Caki2 (cell line): ENCODE results near the gene MVK. TPM values are rescaled to one million over a fixed set of nuclear protein-coding genes. Genes with fewer than 3 reads are reported as not detected.
"Not testable (repeated sequence)": the region's sequence is repeated elsewhere in the genome, so short reads cannot be mapped to it uniquely, and the experiment has no call there.

Experiments used
- DNase-seq: peaks from one replicate; pipeline ENCODE4 v3.0.0-alpha.2; 2015; ENCODE audit warnings: low read depth
- in situ Hi-C: cut with HindIII; loops from 2 replicates; pipeline ENCODE4 v1.10.0; 2016; ENCODE audit warnings: low sequenced_read_pairs, low pct_unique_long_range_greater_than_20kb, mixed read lengths
- total RNA-seq: library from RNA; depleted of rRNA; stranded (reverse); fragments of >200 nt; shearing (Covaris generic); gene quantifications from 2 replicates; pipeline ENCODE4 v1.2.3, GENCODE V29; 2014; ENCODE audit warnings: low replicate concordance

Gene MVK
- total RNA-seq, 1 experiment from 2014 or later = 31.5 TPM

DNA sequence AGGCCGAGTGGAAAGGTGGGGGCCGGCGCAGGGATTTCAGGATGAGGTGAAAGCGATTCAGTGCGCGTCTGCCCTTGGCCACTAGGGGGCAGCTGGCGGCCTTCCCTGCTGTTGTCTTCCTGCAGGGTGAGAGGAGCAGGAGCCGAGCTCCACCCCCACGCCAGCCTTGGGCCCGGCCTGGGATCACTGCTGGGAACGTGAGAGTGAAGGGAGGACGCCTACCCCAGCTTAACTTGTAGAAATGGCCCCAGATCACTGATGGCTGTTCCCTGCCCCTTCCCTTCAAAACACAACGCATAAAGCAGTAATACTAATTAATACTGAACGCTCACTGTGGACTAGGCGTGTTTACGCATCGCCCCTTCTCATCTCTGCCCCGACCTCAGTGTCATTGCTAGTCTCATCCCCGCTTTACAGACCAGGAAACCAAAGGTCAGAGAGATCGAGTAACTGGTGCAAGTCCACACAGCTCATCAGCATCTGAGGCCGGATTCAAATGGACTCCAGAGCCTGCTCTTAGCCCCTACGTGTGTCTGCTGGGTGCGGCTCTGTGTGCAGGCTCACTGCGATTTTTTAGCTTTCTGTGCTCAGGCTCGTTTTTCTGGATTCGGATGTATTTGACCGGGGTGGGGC lies 24.3 kb downstream of the MVK start:
- DNase-seq = peak; percentile 69
- in situ Hi-C loops = no loop called here

DNA sequence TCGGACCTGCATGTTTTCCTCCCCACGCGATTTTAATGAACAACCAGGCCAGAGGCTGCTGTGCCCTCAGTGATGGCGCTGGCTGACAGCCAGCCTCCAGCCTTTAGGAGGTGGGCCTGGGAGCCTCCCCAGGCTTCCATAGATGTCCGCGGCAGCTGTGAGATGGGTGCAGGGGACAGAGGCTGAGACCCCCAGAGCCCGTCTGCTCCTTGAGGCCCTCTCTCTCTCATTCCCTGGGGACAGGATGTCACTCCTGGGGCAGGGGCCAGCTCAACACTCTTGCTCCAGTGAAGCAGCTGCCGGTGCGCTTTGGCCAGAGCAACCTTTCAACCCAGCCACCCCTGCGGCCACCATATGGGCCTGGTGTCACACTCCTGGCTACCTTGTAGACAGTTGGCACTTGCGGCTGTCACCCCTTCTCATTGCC lies 24.8 kb downstream of the MVK start:
- no peak for DNase-seq
- in situ Hi-C loops = no loop called here

DNA sequence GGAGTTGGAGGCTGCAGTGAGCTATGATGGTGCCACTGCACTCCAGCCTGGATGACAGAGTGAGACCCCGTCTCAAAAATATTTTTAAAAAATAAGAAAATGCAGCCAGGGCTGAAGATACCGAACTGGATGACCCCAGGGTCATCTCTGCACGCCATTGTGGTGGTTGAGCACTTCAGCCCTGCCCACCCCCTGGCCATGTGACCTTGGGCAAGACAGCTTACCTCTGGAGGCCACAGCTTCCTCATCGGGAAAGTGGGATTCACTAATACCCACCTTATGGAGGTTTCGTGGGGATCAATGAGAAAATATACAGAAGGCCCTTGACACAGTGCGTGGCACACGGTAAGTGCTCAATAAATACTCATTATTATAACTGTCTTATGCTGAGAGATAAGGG lies 25.5 kb downstream of the MVK start:
- in situ Hi-C loops = no loop called here
- DNase-seq = no peak

- in situ Hi-C loops = no loop called here
- DNase-seq = no peak
Observed at GRCh38 chr12:109600481-109600880, 26.9 kb downstream of the MVK start.

GRCh38 chr12:109600995-109601394 lies 27.4 kb downstream of the MVK start:
- in situ Hi-C loops = no loop called here
- DNase-seq = no peak

GRCh38 chr12:109601557-109601956 lies 28.0 kb downstream of the MVK start:
- in situ Hi-C loops = no loop called here
- DNase-seq = no peak

DNA sequence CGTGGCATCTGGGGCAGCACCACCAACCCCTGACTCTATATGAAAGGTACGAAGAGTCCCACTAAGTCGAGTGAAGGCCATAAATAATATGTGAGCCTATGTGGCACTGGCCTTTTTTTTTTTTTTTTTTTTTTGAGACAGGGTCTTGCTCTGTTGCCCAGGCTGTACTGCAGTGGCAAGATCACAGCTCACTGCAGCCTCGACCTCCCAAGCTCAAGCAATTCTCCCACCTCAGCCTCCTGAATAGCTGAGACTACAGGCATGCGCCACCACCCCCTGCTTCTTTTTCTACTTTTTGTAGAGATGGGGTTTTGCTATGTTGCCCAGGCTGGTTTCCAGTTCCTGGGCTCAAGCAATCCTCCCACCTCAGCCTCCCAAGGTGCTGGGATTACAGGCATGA lies 28.5 kb downstream of the MVK start:
- in situ Hi-C loops = not testable (repeated sequence)

GRCh38 chr12:109604132-109604585 lies 30.6 kb downstream of the MVK start:
- in situ Hi-C loops = no loop called here
- no peak for DNase-seq

More for the DNA sequence above, 28.5 kb downstream of the MVK start:
- not testable (repeated sequence) for DNase-seq

DNA sequence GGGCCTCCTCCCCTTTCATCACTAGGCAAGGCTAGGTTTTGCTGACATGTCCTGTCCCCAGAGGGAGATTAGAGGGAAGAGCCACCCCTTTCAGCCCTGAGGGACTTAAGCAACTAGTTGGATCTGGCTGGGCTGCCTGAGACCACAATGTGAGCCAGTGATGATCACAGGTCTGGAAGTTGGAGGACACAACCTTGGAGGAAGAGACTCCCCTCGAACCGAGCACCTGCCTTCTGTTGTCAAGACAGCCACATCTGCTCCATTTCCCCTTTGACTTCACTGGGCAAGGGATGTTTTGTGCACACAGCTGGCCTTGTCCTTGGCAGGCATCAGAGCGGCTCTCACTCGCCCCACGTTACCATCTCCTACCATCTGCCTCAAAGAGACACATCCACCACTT lies 31.4 kb downstream of the MVK start:
- no peak for DNase-seq
- in situ Hi-C loops = no loop called here

DNA sequence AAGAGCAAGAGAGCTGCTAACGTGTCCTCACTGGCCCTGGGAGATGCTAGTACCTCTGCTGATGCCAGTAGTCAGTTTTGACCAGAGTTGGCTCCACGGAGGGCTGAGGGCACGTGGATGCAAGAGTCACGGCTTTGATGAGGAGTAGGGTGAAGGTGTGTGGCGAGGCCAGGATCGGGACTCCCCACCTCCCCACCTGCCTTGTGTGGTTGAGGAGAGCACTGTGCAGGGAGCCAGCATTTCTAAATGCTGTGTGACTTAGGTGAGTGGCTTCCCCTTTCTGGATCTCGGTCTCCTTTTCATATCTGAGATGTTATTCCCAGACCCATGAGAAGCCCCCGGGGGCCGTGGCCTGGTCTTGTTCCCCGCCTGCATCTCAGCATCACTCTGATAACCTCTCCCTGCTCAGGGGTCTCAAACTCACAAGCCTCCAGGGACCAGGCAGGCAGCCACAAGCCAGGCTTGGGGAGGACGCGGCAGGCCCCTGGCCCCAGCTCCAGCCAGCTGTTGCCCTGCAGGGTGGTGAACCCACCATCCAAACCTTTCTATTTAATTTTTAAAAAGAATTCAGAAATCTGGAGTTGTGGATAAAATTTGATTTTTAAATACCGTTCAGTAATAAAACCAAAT lies 32.1 kb downstream of the MVK start:
- in situ Hi-C loops = no loop called here
- DNase-seq = no peak

DNA sequence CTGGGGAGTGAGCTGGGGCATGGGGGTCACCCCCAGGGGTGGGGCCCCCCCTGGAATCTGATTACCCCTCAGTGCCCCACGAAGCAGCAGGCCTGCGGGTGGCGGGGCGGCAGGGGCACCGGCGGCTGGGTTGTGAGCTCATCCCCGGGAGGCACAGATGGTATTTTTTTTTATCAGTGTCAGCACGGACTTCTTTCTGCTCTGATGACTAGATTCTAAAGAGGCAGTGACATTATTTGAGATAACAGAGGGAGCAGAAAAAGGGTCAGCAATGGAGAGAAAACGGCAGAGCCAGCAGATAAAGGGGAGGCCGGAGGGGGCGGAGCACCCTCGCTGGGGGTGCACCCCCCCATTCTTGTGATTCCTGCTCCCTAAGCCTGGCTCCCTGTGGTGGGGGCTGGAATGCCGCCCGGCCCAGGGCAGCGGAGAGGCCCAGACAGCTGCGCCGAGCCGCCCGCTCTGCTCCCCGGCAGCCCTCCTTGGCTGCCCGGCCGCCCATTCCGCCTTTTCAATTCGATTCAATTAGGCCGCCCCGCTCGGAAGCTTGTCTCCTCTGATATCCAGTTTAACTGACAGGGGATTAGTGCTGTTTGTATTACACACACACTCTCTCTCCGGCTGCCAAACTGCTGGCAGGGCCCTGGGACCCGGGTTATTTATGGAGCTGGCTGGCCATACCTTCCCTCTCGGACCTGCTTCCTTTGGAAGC lies 32.9 kb downstream of the MVK start:
- in situ Hi-C loops = no loop called here
- DNase-seq = no peak

GRCh38 chr12:109607618-109608017 lies 34.0 kb downstream of the MVK start:
- DNase-seq = no peak
- in situ Hi-C loops = no loop called here

DNA sequence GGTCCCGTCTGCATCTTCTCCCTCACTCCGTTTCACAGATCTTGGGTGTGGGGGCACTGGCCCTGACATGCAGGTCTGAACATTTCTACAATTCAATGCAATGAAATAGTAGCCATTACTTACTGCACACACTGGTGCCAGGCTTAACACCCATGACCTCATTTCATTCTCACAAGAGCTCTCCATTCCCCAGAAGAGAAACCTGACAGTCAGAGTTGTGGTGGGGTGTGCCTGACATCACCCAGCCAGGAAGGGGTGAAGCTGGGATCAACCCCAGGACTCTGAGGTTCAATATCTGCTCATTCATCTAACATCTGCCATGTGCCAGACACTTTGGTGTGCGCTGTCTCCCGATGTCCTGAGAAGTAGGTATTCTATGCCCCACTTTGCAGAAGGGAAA lies 34.7 kb downstream of the MVK start:
- no peak for DNase-seq
- in situ Hi-C loops = no loop called here

DNA sequence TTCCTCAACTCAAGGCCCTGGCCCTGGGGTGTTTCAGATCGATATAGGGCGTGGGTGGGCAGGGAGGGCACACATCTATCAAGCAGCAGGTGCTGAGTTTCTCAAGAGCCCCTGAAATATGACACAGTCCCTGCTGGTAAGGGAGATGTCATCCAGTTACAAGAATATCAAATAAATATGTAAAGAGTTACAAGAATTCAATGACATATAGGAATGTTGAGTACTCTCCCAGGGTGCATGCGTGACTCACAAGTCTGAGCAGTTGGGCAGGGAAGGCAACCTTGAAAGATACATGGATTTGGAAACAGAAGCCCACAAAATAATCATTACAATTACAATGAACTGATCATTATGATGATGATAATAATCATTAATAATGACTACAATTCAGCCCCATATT lies 35.2 kb downstream of the MVK start:
- in situ Hi-C loops = no loop called here
- DNase-seq = no peak

- DNase-seq = no peak
- in situ Hi-C loops = no loop called here
Observed at GRCh38 chr12:109609342-109609741, 35.7 kb downstream of the MVK start.

- in situ Hi-C loops = no loop called here
Observed at GRCh38 chr12:109610523-109610922, 36.9 kb downstream of the MVK start.

DNA sequence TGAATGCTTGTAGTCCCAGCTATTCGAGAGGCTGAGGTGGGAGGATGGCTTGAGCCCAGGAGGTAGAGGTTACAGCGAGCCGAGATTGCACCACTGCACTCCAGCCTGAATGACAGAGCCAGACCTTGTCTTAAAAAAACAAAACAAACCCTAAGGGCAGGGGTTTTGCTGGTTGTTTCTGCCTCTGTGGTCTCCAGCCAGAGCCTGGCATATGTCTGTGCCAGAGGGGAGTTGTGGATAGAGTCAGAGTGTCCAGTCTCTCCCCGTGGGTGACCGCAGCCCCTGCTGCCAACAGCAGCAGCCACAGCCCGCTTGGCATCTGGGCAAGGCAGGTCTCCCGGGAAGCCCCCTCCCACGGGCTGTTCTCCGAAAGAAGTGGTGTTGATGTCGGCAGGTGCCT lies 37.6 kb downstream of the MVK start:
- in situ Hi-C loops = no loop called here
- no peak for DNase-seq

More at GRCh38 chr12:109610523-109610922, 36.9 kb downstream of the MVK start:
- DNase-seq = no peak

DNA sequence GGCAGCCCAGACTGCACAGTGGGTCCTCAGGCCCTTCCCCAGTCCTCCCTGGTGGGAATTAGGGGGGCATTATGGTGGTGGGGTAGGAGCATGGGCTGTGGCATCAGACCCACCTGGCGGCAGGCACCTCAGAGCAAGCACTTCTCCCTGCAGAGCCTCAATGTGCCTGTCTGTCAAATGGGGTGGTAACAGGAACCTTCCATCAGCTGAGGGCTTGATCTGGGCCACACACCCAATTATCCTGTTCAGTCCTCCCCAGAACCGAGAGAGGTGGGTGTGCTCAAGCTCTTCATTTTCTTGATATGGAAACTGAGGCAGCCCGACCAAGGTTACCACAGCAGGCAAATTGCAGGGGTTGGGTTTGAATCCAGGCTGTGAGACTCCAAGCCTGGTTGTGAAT lies 38.4 kb downstream of the MVK start:
- in situ Hi-C loops = no loop called here
- DNase-seq = no peak

GRCh38 chr12:109612975-109613502 lies 39.4 kb downstream of the MVK start:
- in situ Hi-C loops = no loop called here
- DNase-seq = no peak
